Lung microvascular endothelial cell (primary cell): Measurements from ENCODE around the gene LKAAEAR1. TPM values are rescaled to one million over a fixed set of nuclear protein-coding genes. Genes with fewer than 3 reads are reported as not detected.

Experiments used
- DNase-seq, 2 donors: peaks; one replicate each; pipeline versions ENCODE4 v3.0.0 to v3.0.0-alpha.2; 2010; ENCODE audit warnings: low read depth in 2 of 2
- total RNA-seq: library from RNA; depleted of rRNA; stranded (reverse); fragments of >200 nt; gene quantifications from 2 replicates; pipeline ENCODE4 v1.2.1, GENCODE V29; 2014

Gene LKAAEAR1
- total RNA-seq, 1 donor from 2014 or later = 0.20 TPM

GRCh38 chr20:64038565-64039292, 45.5 kb downstream of the LKAAEAR1 start:
- DNase-seq = peak; percentile 90 to 99

GRCh38 chr20:64038224-64038564, 46.0 kb downstream of the LKAAEAR1 start:
- DNase-seq = peak in 1 of 2 donors; percentile 69

GRCh38 chr20:64037498-64038213, 46.5 kb downstream of the LKAAEAR1 start:
- DNase-seq = peak in 1 of 2 donors; percentile 48

GRCh38 chr20:64037199-64037497, 47.0 kb downstream of the LKAAEAR1 start:
- DNase-seq = no peak

- peak in 1 of 2 donors; percentile 29 for DNase-seq
Measured at GRCh38 chr20:64036346-64037198, 47.6 kb downstream of the LKAAEAR1 start.

- no peak for DNase-seq
Measured at GRCh38 chr20:64035933-64036345, 48.3 kb downstream of the LKAAEAR1 start, which contains the start of gene C20orf204. TSS of gene C20orf204 (plus strand) at chr20:64036182. CDS start at chr20:64036324, 142 bp downstream.

- no peak for DNase-seq
Measured at GRCh38 chr20:64035066-64035932, 48.9 kb downstream of the LKAAEAR1 start.

- no peak for DNase-seq
Measured at GRCh38 chr20:64033981-64034493, 50.2 kb downstream of the LKAAEAR1 start.

Other genes with a start within 250 kb of the LKAAEAR1 start
- gene ABHD16B, start 222.9 kb downstream of the LKAAEAR1 start, total RNA-seq = not detected in 2 replicates
- gene TPD52L2, start 219.1 kb downstream of the LKAAEAR1 start, total RNA-seq = 96.3 and 113 TPM in 2 replicates
- 58.4 and 68.5 TPM in 2 replicates for gene DNAJC5, start 189.3 kb downstream of the LKAAEAR1 start, total RNA-seq
- gene UCKL1, start 128.0 kb downstream of the LKAAEAR1 start, total RNA-seq = 25.5 and 29.6 TPM in 2 replicates
- 6.1 and 7.1 TPM in 2 replicates for gene ZNF512B, start 114.5 kb downstream of the LKAAEAR1 start, total RNA-seq
- 3.1 and 3.2 TPM in 2 replicates for gene SAMD10, start 104.8 kb downstream of the LKAAEAR1 start, total RNA-seq
- 38.8 and 54.8 TPM in 2 replicates for gene PRPF6, start 103.3 kb downstream of the LKAAEAR1 start, total RNA-seq
- gene C20orf204, start 48.2 kb downstream of the LKAAEAR1 start, total RNA-seq = 4.8 and 6.9 TPM in 2 replicates
- 23.8 and 29.6 TPM in 2 replicates for gene SOX18, start 34.8 kb downstream of the LKAAEAR1 start, total RNA-seq
- gene TCEA2, start 21.2 kb downstream of the LKAAEAR1 start, total RNA-seq = 25.5 and 30.6 TPM in 2 replicates
- 12.6 and 18.7 TPM in 2 replicates for gene RGS19, start 4.9 kb downstream of the LKAAEAR1 start, total RNA-seq
- gene OPRL1, start 4.3 kb downstream of the LKAAEAR1 start, total RNA-seq = 1.7 and 3.0 TPM in 2 replicates
- gene NPBWR2, start 23.2 kb upstream of the LKAAEAR1 start, total RNA-seq = not detected in 2 replicates
- under 0.01 TPM in 1 of 2 replicates, not detected in the other for gene MYT1, start 80.1 kb upstream of the LKAAEAR1 start, total RNA-seq
- 40.5 and 41.2 TPM in 2 replicates for gene PCMTD2, start 171.3 kb upstream of the LKAAEAR1 start, total RNA-seq